Mammary epithelial cell (primary cell): ENCODE results near the gene SLC30A2.

ENCODE experiments used
- EZH2 ChIP-seq: IDR thresholded peaks from 2 replicates; pipeline ENCODE4 v1.6.1; 2012; ENCODE audit warnings: low read length, inconsistent platforms, borderline replicate concordance
- TF ChIP-seq, protein P1 (sequence below), 2 donors: IDR thresholded peaks in 1 of 2; conservative IDR thresholded peaks in 1 of 2; 2 replicates each; pipeline ENCODE4 v1.5.1; 2011 to 2012; ENCODE audit warnings: inconsistent platforms in 2 of 2, low read length in 2 of 2, mild to moderate bottlenecking in 2 of 2, control low read depth in 1 of 2, low read depth in 1 of 2; ENCODE audit not compliant: insufficient read depth in 1 of 2; ENCODE audit errors: extremely low read depth in 1 of 2

DNA sequence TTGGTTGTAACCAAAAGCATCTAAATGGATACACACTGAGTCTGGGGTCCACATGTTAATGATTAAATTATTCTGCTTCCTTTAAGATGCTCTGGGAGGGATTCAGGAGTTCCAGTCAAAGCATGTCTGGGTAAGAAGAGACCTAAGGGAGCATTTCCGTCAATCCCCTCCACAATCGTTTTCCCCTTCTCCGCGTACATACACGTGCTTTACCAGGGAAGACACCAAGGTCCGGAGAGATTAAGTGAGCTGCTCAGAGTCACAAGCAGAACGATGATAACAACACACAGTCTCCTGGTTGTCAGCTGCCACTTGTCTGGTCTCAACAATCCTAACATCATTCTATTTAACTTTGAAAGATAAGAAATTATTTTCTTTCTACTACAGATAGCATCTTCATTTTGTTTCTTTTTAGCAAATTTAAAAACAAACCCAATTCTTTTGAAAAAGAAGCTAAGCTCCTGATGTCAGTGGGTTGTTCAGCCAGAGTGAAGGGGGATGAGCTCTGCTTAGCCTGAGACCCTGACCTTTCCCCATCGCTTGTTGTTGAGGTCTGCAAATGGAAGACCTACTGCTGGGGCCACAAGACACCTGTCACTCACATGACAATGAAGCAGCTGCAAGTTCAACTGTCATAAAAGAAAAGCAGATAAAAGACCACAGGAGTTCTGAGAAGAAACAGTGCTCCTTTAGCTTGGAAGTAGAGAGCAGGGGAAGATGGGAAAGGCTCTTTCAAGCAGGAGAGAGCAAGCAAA is 52.5 kb downstream of the SLC30A2 start:
- no peak for TF ChIP-seq EZH2
- TF ChIP-seq, protein P1, sequence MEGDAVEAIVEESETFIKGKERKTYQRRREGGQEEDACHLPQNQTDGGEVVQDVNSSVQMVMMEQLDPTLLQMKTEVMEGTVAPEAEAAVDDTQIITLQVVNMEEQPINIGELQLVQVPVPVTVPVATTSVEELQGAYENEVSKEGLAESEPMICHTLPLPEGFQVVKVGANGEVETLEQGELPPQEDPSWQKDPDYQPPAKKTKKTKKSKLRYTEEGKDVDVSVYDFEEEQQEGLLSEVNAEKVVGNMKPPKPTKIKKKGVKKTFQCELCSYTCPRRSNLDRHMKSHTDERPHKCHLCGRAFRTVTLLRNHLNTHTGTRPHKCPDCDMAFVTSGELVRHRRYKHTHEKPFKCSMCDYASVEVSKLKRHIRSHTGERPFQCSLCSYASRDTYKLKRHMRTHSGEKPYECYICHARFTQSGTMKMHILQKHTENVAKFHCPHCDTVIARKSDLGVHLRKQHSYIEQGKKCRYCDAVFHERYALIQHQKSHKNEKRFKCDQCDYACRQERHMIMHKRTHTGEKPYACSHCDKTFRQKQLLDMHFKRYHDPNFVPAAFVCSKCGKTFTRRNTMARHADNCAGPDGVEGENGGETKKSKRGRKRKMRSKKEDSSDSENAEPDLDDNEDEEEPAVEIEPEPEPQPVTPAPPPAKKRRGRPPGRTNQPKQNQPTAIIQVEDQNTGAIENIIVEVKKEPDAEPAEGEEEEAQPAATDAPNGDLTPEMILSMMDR (conservative IDR thresholded peaks at IDR 0.05 in 1 of 2, IDR thresholded peaks at IDR 0.05 in 1 of 2; ENCODE audit: extremely low read depth in 1 of 2, insufficient read depth in 1 of 2, low read depth in 1 of 2, low read length in 2 of 2) = no peak
